ENCODE results near the gene KRT39. TPM values are rescaled to one million over a fixed set of nuclear protein-coding genes. Genes with fewer than 3 reads are reported as not detected.

Gene KRT39
- total RNA-seq = not detected

GRCh38 chr17:40966848-40967247 lies at the start of gene KRT39:
Gene KRT39, minus strand, starts transcription at chr17:40966948. Its CDS starts 92 bp downstream, at chr17:40966856.

GRCh38 chr17:41008811-41009210 lies 42.1 kb upstream of the KRT39 start, which contains the start of gene KRTAP3-1:
Gene KRTAP3-1, minus strand, starts transcription at chr17:41009128. Its CDS starts 54 bp downstream, at chr17:41009074.

GRCh38 chr17:40999563-40999962 lies 32.8 kb upstream of the KRT39 start, which contains the start of gene KRTAP3-2:
Gene KRTAP3-2, minus strand, starts transcription at chr17:40999906. Its CDS starts 53 bp downstream, at chr17:40999853.

GRCh38 chr17:40993839-40994238 lies 27.1 kb upstream of the KRT39 start, which contains the start of gene KRTAP3-3:
Gene KRTAP3-3, minus strand, starts transcription at chr17:40994164. Its CDS starts 67 bp downstream, at chr17:40994097.

GRCh38 chr17:40984226-40984625 lies 17.5 kb upstream of the KRT39 start, which contains the start of gene KRT40:
Gene KRT40, minus strand, starts transcription at chr17:40984326. Its CDS starts 53 bp downstream, at chr17:40984273.

GRCh38 chr17:40937384-40937819 lies 29.3 kb downstream of the KRT39 start, which contains the start of gene KRT23:
Gene KRT23, minus strand, starts transcription at chr17:40937646. Its CDS starts 1,043 bp downstream, at chr17:40936603.

Small RNAs within 50 kb of the gene (small RNA-seq; reads per million reads assigned to genes)
- not detected for gene KRTAP3-4P (ENCODE audit: low replicate concordance)

Other genes starting within 250 kb of the KRT39 start
- gene KRT25, start 211.6 kb downstream of the KRT39 start, total RNA-seq = not detected
- not detected for gene KRT26, start 194.7 kb downstream of the KRT39 start, total RNA-seq
- not detected for gene KRT27, start 184.4 kb downstream of the KRT39 start, total RNA-seq
- gene KRT28, start 167.0 kb downstream of the KRT39 start, total RNA-seq = not detected
- gene KRT10, start 144.3 kb downstream of the KRT39 start, total RNA-seq = 2.8 TPM
- gene KRT12, start 99.7 kb downstream of the KRT39 start, total RNA-seq = not detected
- gene KRT20, start 81.7 kb downstream of the KRT39 start, total RNA-seq = not detected
- gene KRT23, start 29.3 kb downstream of the KRT39 start, total RNA-seq = not detected
- gene KRT40, start 17.4 kb upstream of the KRT39 start, total RNA-seq = not detected
- not detected for gene KRTAP3-3, start 27.2 kb upstream of the KRT39 start, total RNA-seq
- gene KRTAP3-2, start 33.0 kb upstream of the KRT39 start, total RNA-seq = not detected
- gene KRTAP3-1, start 42.2 kb upstream of the KRT39 start, total RNA-seq = not detected
- not detected for gene KRTAP1-5, start 60.3 kb upstream of the KRT39 start, total RNA-seq
- gene KRTAP1-4, start 63.2 kb upstream of the KRT39 start, total RNA-seq = not detected
- not detected for gene KRTAP1-3, start 67.9 kb upstream of the KRT39 start, total RNA-seq
- gene KRTAP1-1, start 74.5 kb upstream of the KRT39 start, total RNA-seq = not detected
- not detected for gene KRTAP2-1, start 80.4 kb upstream of the KRT39 start, total RNA-seq
- not detected for gene KRTAP2-2, start 88.3 kb upstream of the KRT39 start, total RNA-seq
- not detected for gene KRTAP2-3, start 93.2 kb upstream of the KRT39 start, total RNA-seq
- gene KRTAP2-4, start 98.9 kb upstream of the KRT39 start, total RNA-seq = not detected
- not detected for gene KRTAP4-7, start 117.2 kb upstream of the KRT39 start, total RNA-seq
- gene KRTAP4-8, start 131.2 kb upstream of the KRT39 start, total RNA-seq = not detected
- not detected for gene KRTAP4-16, start 135.3 kb upstream of the KRT39 start, total RNA-seq
- not detected for gene KRTAP4-9, start 138.4 kb upstream of the KRT39 start, total RNA-seq
- not detected for gene KRTAP4-11, start 151.4 kb upstream of the KRT39 start, total RNA-seq
- not detected for gene KRTAP4-12, start 157.2 kb upstream of the KRT39 start, total RNA-seq
- not detected for gene KRTAP4-6, start 173.6 kb upstream of the KRT39 start, total RNA-seq
- gene KRTAP4-5, start 182.9 kb upstream of the KRT39 start, total RNA-seq = not detected
- not detected for gene KRTAP4-4, start 193.8 kb upstream of the KRT39 start, total RNA-seq
- not detected for gene KRTAP4-3, start 201.3 kb upstream of the KRT39 start, total RNA-seq
- gene KRTAP4-2, start 211.3 kb upstream of the KRT39 start, total RNA-seq = not detected
- not detected for gene KRTAP4-1, start 218.0 kb upstream of the KRT39 start, total RNA-seq
- gene KRTAP9-1, start 222.9 kb upstream of the KRT39 start, total RNA-seq = not detected